ENCODE measurements around the gene RIPOR3. TPM values are rescaled to one million over a fixed set of nuclear protein-coding genes. Genes with fewer than 3 reads are reported as not detected.

The RIPOR3 gene
- total and polyA plus RNA-seq, 2 donors from 2014 or later: 10.5 to 14.6 TPM

- DNase-seq: peak in 3 of 5 donors; percentile 43 to 85 (median 51)
Observed at GRCh38 chr20:50728981-50729874, 37.9 kb upstream of the RIPOR3 start.

GRCh38 chr20:50728486-50728980 lies 37.2 kb upstream of the RIPOR3 start:
- H3K36me3 ChIP-seq (ENCODE audit: control insufficient read depth in 2 of 3, insufficient read depth in 3 of 3, low read length in 3 of 3): no peaks in the 10 kb centered on the region
- peaks cover 20 to 49% (median 40%) of the 10 kb centered on the region in 3 donors for H3K4me1 ChIP-seq (ENCODE audit: control insufficient read depth in 2 of 3, insufficient read depth in 2 of 3, low read depth in 1 of 3, low read length in 3 of 3)
- TF ChIP-seq, protein P1, sequence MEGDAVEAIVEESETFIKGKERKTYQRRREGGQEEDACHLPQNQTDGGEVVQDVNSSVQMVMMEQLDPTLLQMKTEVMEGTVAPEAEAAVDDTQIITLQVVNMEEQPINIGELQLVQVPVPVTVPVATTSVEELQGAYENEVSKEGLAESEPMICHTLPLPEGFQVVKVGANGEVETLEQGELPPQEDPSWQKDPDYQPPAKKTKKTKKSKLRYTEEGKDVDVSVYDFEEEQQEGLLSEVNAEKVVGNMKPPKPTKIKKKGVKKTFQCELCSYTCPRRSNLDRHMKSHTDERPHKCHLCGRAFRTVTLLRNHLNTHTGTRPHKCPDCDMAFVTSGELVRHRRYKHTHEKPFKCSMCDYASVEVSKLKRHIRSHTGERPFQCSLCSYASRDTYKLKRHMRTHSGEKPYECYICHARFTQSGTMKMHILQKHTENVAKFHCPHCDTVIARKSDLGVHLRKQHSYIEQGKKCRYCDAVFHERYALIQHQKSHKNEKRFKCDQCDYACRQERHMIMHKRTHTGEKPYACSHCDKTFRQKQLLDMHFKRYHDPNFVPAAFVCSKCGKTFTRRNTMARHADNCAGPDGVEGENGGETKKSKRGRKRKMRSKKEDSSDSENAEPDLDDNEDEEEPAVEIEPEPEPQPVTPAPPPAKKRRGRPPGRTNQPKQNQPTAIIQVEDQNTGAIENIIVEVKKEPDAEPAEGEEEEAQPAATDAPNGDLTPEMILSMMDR (IDR thresholded peaks at IDR 0.05; ENCODE audit: borderline replicate concordance, extremely low read depth, insufficient read depth): no peak
- H3K4me3 ChIP-seq (ENCODE audit: low read length in 3 of 3): peak overlapping the region in 2 of 3 donors; percentile 23 to 28
- no peaks in the 10 kb centered on the region for H3K9me3 ChIP-seq (ENCODE audit: control insufficient read depth in 2 of 3, insufficient read depth in 1 of 3, low read length in 3 of 3)
- H3K27ac ChIP-seq (ENCODE audit: low read depth in 2 of 2, low read length in 2 of 2): peak overlapping the region; percentile 93 to 97
- FAIRE-seq (no peak), DNase-seq (peak in 1 of 5 donors; percentile 13)
- H3K27me3 ChIP-seq (ENCODE audit: control insufficient read depth, insufficient read depth, low read length): no peaks in the 10 kb centered on the region
- H3K9ac ChIP-seq (ENCODE audit: low read length in 3 of 3): peak overlapping the region in 1 of 3 donors; percentile 43
- intact Hi-C loops (cut with DNase I): no loop called here

More at GRCh38 chr20:50728981-50729874, 37.9 kb upstream of the RIPOR3 start:
- H3K4me1 ChIP-seq (ENCODE audit: control insufficient read depth in 2 of 3, insufficient read depth in 2 of 3, low read depth in 1 of 3, low read length in 3 of 3): peaks cover 20 to 49% (median 38%) of the 10 kb centered on the region in 3 donors
- no peaks in the 10 kb centered on the region for H3K36me3 ChIP-seq (ENCODE audit: control insufficient read depth in 2 of 3, insufficient read depth in 3 of 3, low read length in 3 of 3)
- peak overlapping the region in 2 of 3 donors; percentile 22 to 95 for H3K4me3 ChIP-seq (ENCODE audit: low read length in 3 of 3)
- peak overlapping the region; percentile 93 to 97 for H3K27ac ChIP-seq (ENCODE audit: low read depth in 2 of 2, low read length in 2 of 2)
- no peaks in the 10 kb centered on the region for H3K27me3 ChIP-seq (ENCODE audit: control insufficient read depth, insufficient read depth, low read length)
- H3K9ac ChIP-seq (ENCODE audit: low read length in 3 of 3): peak overlapping the region in 1 of 3 donors; percentile 43
- no peak for FAIRE-seq
- intact Hi-C loops (cut with DNase I): no loop called here
- TF ChIP-seq, protein P1 (IDR thresholded peaks at IDR 0.05; ENCODE audit: borderline replicate concordance, extremely low read depth, insufficient read depth): no peak
- H3K9me3 ChIP-seq (ENCODE audit: control insufficient read depth in 2 of 3, insufficient read depth in 1 of 3, low read length in 3 of 3): no peaks in the 10 kb centered on the region

- peak overlapping the region in 1 of 3 donors; percentile 32 for H3K4me3 ChIP-seq (ENCODE audit: low read length in 3 of 3)
- DNase-seq (peak in 4 of 5 donors; percentile 45 to 91 (median 74)), FAIRE-seq (peak; percentile 81)
- TF ChIP-seq, protein P1 (IDR thresholded peaks at IDR 0.05; ENCODE audit: borderline replicate concordance, extremely low read depth, insufficient read depth): no peak
- H3K9me3 ChIP-seq (ENCODE audit: control insufficient read depth in 2 of 3, insufficient read depth in 1 of 3, low read length in 3 of 3): no peaks in the 10 kb centered on the region
- H3K9ac ChIP-seq (ENCODE audit: low read length in 3 of 3): peak overlapping the region in 1 of 3 donors; percentile 59
- peak overlapping the region; percentile 95 to 97 for H3K27ac ChIP-seq (ENCODE audit: low read depth in 2 of 2, low read length in 2 of 2)
- peaks cover 20 to 49% (median 40%) of the 10 kb centered on the region in 3 donors for H3K4me1 ChIP-seq (ENCODE audit: control insufficient read depth in 2 of 3, insufficient read depth in 2 of 3, low read depth in 1 of 3, low read length in 3 of 3)
- intact Hi-C loops (cut with DNase I): no loop called here
- no peaks in the 10 kb centered on the region for H3K36me3 ChIP-seq (ENCODE audit: control insufficient read depth in 2 of 3, insufficient read depth in 3 of 3, low read length in 3 of 3)
- H3K27me3 ChIP-seq (ENCODE audit: control insufficient read depth, insufficient read depth, low read length): no peaks in the 10 kb centered on the region
Observed at GRCh38 chr20:50727792-50728485, 36.6 kb upstream of the RIPOR3 start.

Measured in kidney (tissue), 14 donors.